CD4-positive, alpha-beta T cell treated with Interleukin-10 for 1 hour (primary cell): Measurements from ENCODE around the gene APBA3.

ENCODE experiments used
- DNase-seq: peaks from one replicate; pipeline ENCODE4 v3.0.0-alpha.2; 2020

The APBA3 gene

DNA sequence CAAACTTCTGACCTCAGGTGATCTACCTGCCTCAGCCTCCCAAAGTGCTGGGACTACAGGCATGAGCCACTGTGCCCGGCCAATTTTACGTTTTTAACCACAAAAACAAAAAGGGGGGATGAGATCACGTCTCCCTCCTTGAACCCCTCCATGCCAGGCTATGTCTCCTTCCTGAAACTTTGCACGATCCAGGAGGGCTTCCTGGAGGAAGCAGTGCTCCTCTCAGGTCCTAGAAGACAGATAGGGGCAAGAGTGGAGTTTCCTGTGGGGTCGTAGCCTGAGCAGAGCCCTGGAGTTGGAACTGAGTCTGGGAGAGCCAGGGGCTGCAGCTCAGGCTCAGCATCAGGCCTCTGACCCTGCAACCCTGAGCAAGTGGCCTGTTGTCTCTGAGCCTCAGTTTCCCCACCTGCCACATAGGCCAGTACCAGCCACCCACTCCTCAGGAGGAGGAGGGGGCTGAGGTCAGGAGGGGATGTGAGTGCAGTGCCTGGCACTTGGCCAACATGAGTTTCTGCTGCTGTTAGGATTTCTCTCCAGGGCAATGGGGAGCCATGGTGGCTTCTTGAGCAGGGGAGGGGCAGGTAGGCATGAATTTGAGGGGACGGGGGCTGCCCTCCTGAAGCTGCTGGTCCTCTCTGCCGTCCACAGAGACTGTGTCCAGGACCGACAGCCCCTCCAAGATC, 16.0 kb downstream of the APBA3 start:
- DNase-seq, result no peak

DNA sequence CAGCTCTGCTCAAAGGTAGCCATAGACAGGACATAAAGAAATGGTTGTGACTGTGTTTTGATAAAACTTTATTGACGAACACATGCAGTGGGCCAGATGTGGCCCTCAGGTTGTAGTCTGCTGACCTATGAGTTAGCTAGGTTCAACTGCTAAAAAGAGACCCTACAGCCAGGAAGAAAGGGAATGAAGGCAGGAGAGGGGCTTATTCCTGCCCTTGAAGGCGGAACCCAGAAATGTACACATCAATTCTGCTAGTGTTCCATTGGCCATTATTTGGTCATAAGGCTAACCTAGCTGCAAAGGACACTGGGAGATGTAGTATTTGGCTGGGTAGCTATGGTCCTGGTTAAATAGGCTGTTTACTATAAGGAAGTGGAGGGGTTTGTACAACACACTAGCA, 18.0 kb downstream of the APBA3 start:
- DNase-seq, result no peak

DNA sequence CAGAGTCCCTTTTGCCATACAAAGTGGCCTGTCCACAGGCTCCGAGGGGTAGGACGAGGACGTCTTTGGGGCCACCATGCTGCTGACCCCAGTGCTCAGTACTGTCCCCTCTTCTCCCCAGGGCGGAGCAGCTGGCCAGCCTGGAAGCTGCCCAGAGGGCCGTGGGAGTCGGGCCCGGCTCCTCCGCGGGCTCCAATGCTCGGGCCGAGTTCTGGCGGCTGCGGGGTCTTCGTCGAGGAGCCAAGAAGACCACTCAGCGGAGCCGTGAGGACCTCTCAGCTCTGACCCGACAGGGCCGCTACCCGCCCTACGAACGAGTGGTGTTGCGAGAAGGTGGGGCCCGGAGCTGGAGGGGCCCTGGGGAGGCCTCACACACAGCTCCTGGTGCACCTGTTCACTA, 21.1 kb downstream of the APBA3 start:
- no peak for DNase-seq

GRCh38 chr19:3738477-3739220, 22.8 kb downstream of the APBA3 start:
- DNase-seq, result no peak

DNA sequence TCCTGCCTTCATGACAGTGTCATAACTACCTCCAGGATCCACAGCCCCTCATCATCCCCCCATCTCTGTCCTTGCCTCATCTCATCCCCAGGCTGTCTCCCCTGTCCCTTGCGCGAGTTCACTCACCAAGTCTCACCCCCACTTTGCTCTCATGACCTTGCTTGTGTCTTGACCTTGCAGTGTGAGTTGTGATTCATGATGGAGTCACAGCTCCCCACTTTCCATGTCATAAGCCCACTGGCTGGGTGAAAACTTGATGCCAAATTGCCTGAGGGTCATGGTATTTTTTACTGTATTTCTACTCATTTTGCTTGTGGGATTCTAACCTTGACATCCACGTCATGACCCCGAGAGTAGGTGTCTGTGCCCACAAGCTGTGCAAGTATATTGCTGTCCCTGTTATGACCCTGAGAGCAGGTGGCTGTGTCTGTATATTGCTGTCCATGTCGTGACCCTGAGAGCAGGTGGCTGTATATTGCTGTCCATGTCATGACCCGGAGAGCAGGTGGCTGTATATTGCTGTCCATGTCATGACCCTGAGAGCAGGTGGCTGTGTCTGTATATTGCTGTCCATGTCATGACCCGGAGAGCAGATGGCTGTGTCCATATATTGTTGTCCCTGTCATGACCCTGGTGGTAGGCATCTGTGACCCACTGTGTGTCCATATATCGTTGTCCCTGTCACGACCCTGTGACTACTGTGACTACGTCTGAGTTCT, 23.8 kb downstream of the APBA3 start:
- no peak for DNase-seq

- no peak for DNase-seq
Observed at GRCh38 chr19:3736106-3736724, 25.3 kb downstream of the APBA3 start.

DNA sequence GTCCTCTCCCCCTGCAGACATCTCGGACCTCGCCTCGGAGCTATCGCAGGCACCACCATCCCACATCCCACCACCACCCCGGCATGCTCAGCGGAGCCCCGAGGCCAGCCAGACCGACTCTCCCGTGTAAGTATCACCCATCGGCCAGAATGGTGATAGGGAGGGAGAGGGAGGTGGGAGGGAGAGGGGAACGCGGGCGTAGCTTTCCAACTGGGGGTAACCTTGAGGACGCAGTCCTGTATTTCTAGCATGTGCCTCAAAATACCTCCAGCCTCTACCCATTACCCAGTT, 27.2 kb downstream of the APBA3 start:
- DNase-seq, result no peak

DNA sequence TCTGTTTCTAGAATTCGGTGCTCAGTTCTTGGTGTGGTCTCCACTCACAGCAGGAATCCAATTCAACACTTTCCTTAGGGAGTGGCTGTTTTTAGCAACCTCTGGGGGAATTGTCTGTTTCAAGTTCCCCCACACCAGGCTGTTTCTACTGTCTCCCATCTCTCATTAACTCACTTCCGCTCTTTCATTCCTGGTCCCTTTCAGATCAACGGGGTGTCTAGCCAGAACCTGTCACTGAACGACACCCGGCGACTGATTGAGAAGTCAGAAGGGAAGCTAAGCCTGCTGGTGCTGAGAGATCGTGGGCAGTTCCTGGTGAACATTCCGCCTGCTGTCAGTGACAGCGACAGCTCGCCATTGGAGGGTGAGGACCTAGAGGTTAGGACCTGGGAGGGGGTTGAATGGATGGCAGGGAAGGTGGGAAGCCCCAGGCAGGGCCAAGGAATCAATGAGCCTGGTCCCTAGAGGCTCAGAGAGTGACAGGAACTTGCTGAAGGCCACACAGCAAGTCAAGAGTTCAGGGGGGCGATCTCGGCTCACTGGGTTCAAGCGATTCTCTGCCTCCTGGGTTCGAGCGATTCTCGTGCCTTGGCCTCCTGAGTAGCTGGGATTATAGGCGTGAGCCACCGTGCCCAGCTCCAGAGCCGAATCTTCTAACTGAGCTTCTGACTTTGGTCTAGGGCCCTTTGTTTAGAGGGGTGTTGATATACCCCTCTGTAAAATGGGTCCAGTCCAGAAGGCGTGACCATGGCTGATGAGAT, 27.8 kb downstream of the APBA3 start:
- DNase-seq, result no peak

- no peak for DNase-seq
Observed at GRCh38 chr19:3732108-3732507, 29.4 kb downstream of the APBA3 start.

DNA sequence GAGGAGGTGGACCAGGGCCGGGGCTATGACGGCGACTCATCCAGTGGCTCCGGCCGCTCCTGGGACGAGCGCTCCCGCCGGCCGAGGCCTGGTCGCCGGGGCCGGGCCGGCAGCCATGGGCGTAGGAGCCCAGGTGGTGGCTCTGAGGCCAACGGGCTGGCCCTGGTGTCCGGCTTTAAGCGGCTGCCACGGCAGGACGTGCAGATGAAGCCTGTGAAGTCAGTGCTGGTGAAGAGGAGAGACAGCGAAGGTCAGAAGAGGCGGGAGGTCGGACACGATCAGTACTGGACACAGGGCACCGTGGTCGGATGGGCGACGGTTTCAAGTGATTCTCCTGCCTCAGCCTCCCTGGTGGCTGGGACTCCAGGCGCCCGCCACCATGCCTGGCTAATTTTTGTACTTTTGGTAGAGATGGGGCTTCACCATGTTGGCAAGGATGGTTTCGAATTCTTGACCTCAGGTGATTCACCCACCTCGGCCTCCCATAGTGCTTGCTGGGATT, 31.0 kb downstream of the APBA3 start:
- DNase-seq, result no peak

GRCh38 chr19:3725640-3726310, 35.7 kb downstream of the APBA3 start:
- no peak for DNase-seq

GRCh38 chr19:3725121-3725520, 36.4 kb downstream of the APBA3 start:
- no peak for DNase-seq

DNA sequence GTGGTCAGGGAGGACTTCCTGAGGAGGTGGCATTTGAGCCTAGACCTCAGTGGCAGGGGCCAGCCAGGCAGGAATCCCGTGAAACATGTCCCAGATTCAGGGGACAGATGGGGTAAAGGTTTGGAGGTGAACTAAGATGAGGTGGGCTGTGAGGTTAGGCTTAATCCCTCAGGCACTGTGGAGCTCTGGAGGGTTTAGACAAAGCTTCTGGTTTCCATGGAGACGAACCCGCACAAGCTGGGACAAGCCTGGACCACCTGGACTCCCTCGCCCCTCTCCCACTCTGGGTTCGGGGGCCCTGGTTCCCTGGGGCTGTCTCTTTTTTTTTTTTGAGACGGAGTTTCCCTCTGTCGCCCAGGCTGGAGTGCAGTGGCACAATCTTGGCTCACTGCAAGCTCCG, 37.6 kb downstream of the APBA3 start:
- DNase-seq, result no peak

GRCh38 chr19:3723110-3723488, 38.4 kb downstream of the APBA3 start:
- DNase-seq, result no peak

DNA sequence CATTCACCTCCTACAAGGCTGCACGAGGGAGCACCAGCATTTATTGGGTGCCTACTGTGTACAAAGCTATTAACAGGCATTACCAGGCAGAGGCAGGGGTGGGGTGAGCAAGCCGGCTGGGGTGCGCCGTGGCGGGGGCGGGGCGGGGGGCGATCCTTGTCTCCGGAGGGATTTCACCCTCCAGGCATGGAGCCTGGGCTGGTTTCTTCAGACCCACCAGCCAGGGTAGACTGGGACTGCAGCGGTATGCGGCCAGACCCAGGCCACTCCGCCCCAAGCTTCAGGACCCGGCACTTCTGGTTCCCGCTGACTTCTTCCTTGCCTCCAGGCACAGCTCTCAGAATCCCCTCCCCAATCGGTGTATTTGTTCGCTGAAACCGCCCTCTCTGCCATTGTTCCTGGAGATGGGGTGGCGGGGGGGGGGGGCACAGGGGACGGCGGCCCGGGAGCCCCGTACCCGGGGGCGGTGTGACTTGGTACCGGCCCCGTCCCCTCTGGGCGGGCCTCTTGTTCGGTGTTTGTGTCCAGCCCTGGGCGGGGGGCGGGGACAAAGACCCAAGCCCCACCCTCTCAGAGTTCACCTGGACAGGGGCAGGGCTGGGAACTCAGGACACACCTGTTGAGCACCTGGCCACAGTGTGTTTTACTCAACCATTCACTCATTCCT, 38.9 kb downstream of the APBA3 start:
- DNase-seq, result no peak

- no peak for DNase-seq
Observed at GRCh38 chr19:3721887-3722442, 39.5 kb downstream of the APBA3 start.

DNA sequence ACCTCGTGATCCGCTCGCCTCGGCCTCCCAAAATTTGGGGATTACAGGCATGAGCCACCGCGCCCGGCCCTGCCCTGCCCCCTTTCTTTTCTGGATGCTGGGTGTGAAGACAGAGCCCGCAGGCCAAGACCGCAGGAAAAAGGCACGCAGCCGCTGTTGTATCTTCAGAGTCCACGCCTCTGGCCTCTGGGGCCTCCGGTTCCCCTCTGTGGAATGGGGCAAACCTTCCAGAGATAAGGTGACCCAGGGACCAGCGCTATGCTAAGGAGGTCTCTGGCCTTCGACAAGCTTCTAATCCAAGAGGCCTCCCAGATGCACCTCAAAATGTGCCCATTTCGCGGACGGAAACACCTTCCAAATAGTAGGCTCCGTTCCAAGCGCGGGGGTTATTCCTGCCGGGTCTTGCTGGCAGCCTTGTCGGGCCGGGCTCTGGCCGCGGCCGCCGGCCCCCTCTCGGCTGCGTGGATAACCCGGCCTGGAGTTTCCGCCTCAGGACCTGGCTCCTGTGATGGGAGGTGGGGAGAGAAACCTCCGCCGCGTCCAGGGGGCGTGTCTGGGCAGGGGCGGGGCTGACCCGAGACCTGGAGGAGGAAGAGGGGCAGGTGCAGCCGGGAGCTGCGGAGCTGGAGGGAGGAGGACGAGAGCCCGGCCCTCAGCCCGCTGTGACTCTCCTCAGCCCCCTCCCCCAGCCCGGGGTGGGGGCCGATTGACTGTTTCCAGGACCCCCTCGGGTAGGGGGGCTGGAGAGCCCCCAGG, 40.2 kb downstream of the APBA3 start:
- DNase-seq, result peak; percentile 93

GRCh38 chr19:3720349-3720917, 41.1 kb downstream of the APBA3 start:
- DNase-seq, result no peak

- no peak for DNase-seq
Observed at GRCh38 chr19:3719868-3720267, 41.6 kb downstream of the APBA3 start.

DNA sequence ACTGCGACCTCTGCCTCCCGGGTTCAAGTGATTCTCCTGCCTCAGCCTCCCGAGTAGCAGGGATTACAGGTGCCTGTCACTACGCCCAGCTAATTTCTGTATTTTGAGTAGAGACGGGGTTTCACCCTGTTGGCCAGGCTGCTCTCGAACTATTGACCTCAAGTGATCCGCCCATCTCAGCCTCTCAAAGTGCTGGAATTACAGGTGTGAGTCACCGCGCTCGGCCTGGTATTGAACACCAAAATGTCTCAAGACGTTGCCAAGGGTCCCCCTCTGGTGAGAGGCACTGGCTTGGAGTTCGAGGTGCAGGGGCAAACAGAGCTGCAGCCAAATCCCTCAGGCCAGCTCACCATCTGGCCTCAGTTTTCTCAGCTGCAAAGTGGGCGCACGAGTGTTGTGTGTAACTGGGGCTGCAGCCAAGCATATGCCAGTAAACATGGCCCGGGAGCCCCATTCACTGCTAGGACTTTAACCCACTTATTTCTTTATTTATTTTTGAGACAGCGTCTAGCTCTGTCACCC, 45.3 kb downstream of the APBA3 start:
- no peak for DNase-seq
